Right cardiac atrium (tissue), 5 donors: ENCODE data around the gene TIAM1. TPM values are rescaled to one million over a fixed set of nuclear protein-coding genes. Genes with fewer than 3 reads are reported as not detected.
A peak's percentile ranks its signal among the peaks of the same experiment; 100 is the strongest.

Experiments
- ATAC-seq, 2 donors: fragments of 200-7000 bp; cut with Tn5 transposase; one replicate each; pipeline versions ENCODE4 v1.8.0 to v1.9.1; 2020; ENCODE audit warnings: moderate library complexity in 2 of 2, mild to moderate bottlenecking in 1 of 2
- DNase-seq, 3 donors: peaks; one replicate each; pipeline ENCODE4 v3.0.0-alpha.2; 2020
- H3K27ac ChIP-seq: one replicate; pipeline ENCODE4 v1.5.1; 2013; ENCODE audit warnings: mild to moderate bottlenecking, low read length, control low read depth, moderate library complexity
- H3K27me3 ChIP-seq: one replicate; pipeline ENCODE4 v1.6.1; 2013; ENCODE audit not compliant: control insufficient read depth, insufficient read depth
- H3K4me1 ChIP-seq: one replicate; pipeline ENCODE4 v1.6.1; 2013; ENCODE audit warnings: low read length; ENCODE audit not compliant: control insufficient read depth, insufficient read depth
- H3K4me3 ChIP-seq: one replicate; pipeline ENCODE4 v1.5.1; 2013; ENCODE audit warnings: low read length, control low read depth
- H3K9me3 ChIP-seq: one replicate; pipeline ENCODE4 v1.6.1; 2013; ENCODE audit warnings: low read length; ENCODE audit not compliant: control insufficient read depth
- WGBS: extraction: QIAGEN DNeasy Blood & Tissue Kit; methylation state at CpG from one replicate; pipeline ENCODE4 v1.1.7; 2013; 5-methylcytosine and 5-hydroxymethylcytosine counted together
- intact Hi-C, 4 donors: fragments of 100-400 bp; cut with DNase I; formaldehyde crosslinking; loops; one replicate each; pipeline versions ENCODE4 v1.11.0 to v1.14.0; 2022 to 2023
- polyA plus RNA-seq: library from polyadenylated mRNA; stranded (reverse); fragments of 200-250 nt; gene quantifications from one replicate; pipeline ENCODE4 v1.2.3, GENCODE V29; 2013
- total RNA-seq, 4 donors: library from RNA; stranded (reverse); fragmentation: NEBNext Ultra II Directional; extraction: Animal tissue kit (Norgen Biotek cat#: 25700); gene quantifications; one replicate each; pipeline ENCODE4 v1.2.1, GENCODE V29; 2021
- donor health status: healthy with polysubstance abuse.
- donor health status: DM: no; HTN: yes; CAD: no.
- donor health status: DM: no; HTN: no; CAD: no.
- donor health status: DM: no; HTN: yes; CAD: no; lungs with severe emphysema.
- donor health status: DM: yes; HTN: yes; CAD: no.

The TIAM1 gene
- total and polyA plus RNA-seq, 5 donors = 3.9 to 13.9 (median 8.6) TPM

GRCh38 chr21:31354604-31355443 lies 10.8 kb upstream of the TIAM1 start:
- intact Hi-C loops = loop anchor here in 1 of 4 donors (10.0 kb wide), 1 partner anchor 150 kb away; no protein-coding TSS in a partner anchor
- ATAC-seq = peak in 1 of 2 donors; percentile 24

GRCh38 chr21:31354122-31354521 lies 10.1 kb upstream of the TIAM1 start:
- intact Hi-C loops = loop anchor here in 1 of 4 donors (10.0 kb wide), 1 partner anchor 149 kb away; no protein-coding TSS in a partner anchor
- DNase-seq = no peak
- Histone ChIP-seq H3K9me3 (no peaks in the 10 kb centered on the region), H3K27ac (no peak overlapping the region), H3K4me3 (no peak overlapping the region), H3K4me1 (no peaks in the 10 kb centered on the region), H3K27me3 (no peaks in the 10 kb centered on the region)
- 81% methylated on average over 4 of the region's 4 CpGs for WGBS
- ATAC-seq = no peak

More at GRCh38 chr21:31354604-31355443, 10.8 kb upstream of the TIAM1 start:
- Histone ChIP-seq H3K27me3 (no peaks in the 10 kb centered on the region), H3K9me3 (no peaks in the 10 kb centered on the region), H3K27ac (no peak overlapping the region), H3K4me3 (no peak overlapping the region), H3K4me1 (no peaks in the 10 kb centered on the region)
- 70% methylated on average over 10 of the region's 10 CpGs for WGBS
- no peak for DNase-seq

GRCh38 chr21:31352836-31353235 lies 8.8 kb upstream of the TIAM1 start:
- H3K27ac ChIP-seq = no peak overlapping the region
- no peak for DNase-seq
- H3K9me3 ChIP-seq = no peaks in the 10 kb centered on the region
- WGBS = 40% methylated on average over 2 of the region's 2 CpGs
- no peaks in the 10 kb centered on the region for H3K4me1 ChIP-seq
- no peak for ATAC-seq
- intact Hi-C loops = loop anchor here in 1 of 4 donors (10.0 kb wide), 1 partner anchor 148 kb away; no protein-coding TSS in a partner anchor
- H3K4me3 ChIP-seq = no peak overlapping the region
- H3K27me3 ChIP-seq = no peaks in the 10 kb centered on the region

- DNase-seq = no peak
- no peaks in the 10 kb centered on the region for H3K9me3 ChIP-seq
- intact Hi-C loops = loop anchor here in 1 of 4 donors (10.0 kb wide), 1 partner anchor 147 kb away; no protein-coding TSS in a partner anchor
- no peaks in the 10 kb centered on the region for H3K4me1 ChIP-seq
- H3K27me3 ChIP-seq = no peaks in the 10 kb centered on the region
- 63% methylated on average over 3 of the region's 3 CpGs for WGBS
- ATAC-seq = no peak
- no peak overlapping the region for H3K27ac ChIP-seq
- H3K4me3 ChIP-seq = no peak overlapping the region
Measured at GRCh38 chr21:31351960-31352359, 7.9 kb upstream of the TIAM1 start.

DNA sequence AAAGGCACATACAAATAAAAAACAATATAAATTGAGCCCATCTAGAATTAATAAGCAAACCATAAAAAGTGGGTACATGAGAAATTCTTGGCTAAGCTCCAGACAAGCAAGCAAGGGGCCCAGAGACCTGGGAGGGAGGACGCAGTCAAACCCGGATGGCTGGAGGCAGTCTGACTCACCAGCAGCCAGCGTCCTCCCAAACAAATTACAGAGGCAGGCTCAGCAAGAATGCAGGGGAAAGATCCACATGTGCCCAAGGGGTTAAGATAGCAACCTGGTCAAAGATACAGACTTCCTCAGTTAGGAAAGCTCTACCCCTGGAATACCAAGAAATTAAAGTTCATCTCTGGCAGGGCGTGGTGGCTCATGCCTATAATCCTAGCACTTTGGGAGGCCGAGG lies 7.4 kb upstream of the TIAM1 start:
- intact Hi-C loops = loop anchor here in 1 of 4 donors (10.0 kb wide), 1 partner anchor 147 kb away; no protein-coding TSS in a partner anchor
- no peaks in the 10 kb centered on the region for H3K4me1 ChIP-seq
- H3K4me3 ChIP-seq = no peak overlapping the region
- no peaks in the 10 kb centered on the region for H3K9me3 ChIP-seq
- ATAC-seq (no peak), DNase-seq (no peak)
- H3K27me3 ChIP-seq = no peaks in the 10 kb centered on the region
- no peak overlapping the region for H3K27ac ChIP-seq
- WGBS = 76% methylated on average over 5 of the region's 5 CpGs

DNA sequence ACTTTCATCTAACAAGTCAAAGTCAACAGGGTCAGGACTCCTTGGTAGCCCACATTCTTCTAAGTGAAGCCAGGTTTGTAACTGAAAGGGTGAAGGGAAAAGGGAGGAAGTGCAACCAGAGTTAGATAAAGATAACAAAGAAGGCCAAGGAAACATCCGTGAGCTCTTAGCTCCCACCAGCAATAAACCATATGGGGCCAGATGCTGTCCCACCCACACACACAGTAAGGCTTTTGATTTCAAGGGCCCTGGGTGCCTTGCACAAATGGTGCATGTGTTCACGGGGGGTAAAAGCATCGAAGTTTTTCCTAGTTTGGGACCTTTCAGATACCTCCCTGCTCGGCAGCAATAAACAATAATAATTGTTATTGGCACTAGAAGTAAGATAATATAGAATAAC lies 5.1 kb upstream of the TIAM1 start:
- Histone ChIP-seq H3K27ac (no peak overlapping the region), H3K4me1 (no peaks in the 10 kb centered on the region), H3K4me3 (no peak overlapping the region), H3K27me3 (no peaks in the 10 kb centered on the region), H3K9me3 (no peaks in the 10 kb centered on the region)
- ATAC-seq (no peak), DNase-seq (no peak)
- intact Hi-C loops = loop anchor here in 2 of 4 donors (10.0 kb wide), 2 partner anchors 226 to 236 kb away; no protein-coding TSS in a partner anchor
- 47% methylated on average over 4 of the region's 4 CpGs for WGBS

DNA sequence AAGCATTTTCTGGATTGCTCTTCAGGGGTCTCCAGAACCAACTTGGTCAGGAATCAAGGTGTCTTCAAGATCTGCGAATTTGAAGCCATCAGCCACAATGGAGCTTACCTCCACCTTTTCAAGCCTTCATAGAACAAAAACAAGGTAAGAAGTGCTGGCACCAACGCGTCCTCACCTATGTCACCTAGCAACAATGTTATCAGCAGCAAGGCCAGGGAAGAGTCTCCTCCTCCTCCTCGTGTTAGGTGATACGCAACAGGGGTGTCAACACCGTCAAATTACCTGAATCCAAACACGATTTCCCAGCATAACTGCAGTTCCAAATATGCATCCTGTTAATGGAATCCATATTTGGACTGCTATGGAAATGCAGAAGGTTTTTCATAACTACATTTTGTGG lies 4.1 kb upstream of the TIAM1 start:
- H3K27ac ChIP-seq = no peak overlapping the region
- no peaks in the 10 kb centered on the region for H3K9me3 ChIP-seq
- intact Hi-C loops = loop anchor here in 2 of 4 donors (10.0 kb wide), 2 partner anchors 227 to 237 kb away; no protein-coding TSS in a partner anchor
- H3K27me3 ChIP-seq = no peaks in the 10 kb centered on the region
- no peak overlapping the region for H3K4me3 ChIP-seq
- 88% methylated on average over 7 of the region's 7 CpGs for WGBS
- no peaks in the 10 kb centered on the region for H3K4me1 ChIP-seq
- no peak for DNase-seq
- no peak for ATAC-seq

- Histone ChIP-seq H3K27ac (no peak overlapping the region), H3K4me1 (no peaks in the 10 kb centered on the region), H3K27me3 (no peaks in the 10 kb centered on the region), H3K4me3 (no peak overlapping the region), H3K9me3 (no peaks in the 10 kb centered on the region)
- no peak for DNase-seq
- no peak for ATAC-seq
- WGBS = 46% methylated on average over 15 of the region's 15 CpGs
- intact Hi-C loops = loop anchor here in 2 of 4 donors (10.0 kb wide), 2 partner anchors 227 to 237 kb away; no protein-coding TSS in a partner anchor
Measured at GRCh38 chr21:31347435-31348032, 3.5 kb upstream of the TIAM1 start.

DNA sequence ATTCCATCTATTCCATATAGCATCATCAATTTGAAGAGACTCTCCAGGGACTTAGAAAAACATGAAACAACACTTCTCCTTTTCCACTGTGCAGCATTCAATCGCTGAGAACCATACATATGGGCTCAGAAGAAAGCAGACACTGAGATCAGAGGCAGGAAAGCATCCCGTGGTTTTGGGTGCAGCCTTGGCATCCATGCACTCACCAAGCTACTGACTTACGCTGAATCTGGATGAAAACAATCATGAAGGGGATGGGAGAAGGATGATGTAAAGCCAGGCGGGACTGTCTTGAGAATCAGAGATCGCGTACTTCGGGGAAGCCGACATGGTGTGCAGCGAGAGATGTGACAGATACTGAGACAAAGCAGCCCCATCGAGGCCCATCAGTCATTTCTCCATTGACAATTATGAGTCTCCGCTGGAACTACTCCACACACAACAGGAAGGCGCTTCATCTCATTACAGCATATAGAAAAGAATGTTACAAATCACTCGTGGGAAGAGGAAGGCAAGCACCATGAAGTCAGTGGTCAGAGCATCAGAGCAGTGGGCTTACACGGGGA lies 2.3 kb upstream of the TIAM1 start:
- H3K27me3 ChIP-seq = no peaks in the 10 kb centered on the region
- H3K4me3 ChIP-seq = no peak overlapping the region
- ATAC-seq (no peak), DNase-seq (no peak)
- intact Hi-C loops = loop anchor here in 2 of 4 donors (10.0 kb wide), 2 partner anchors 228 to 238 kb away; no protein-coding TSS in a partner anchor
- no peaks in the 10 kb centered on the region for H3K9me3 ChIP-seq
- H3K4me1 ChIP-seq = no peaks in the 10 kb centered on the region
- 76% methylated on average over 14 of the region's 14 CpGs for WGBS
- H3K27ac ChIP-seq = no peak overlapping the region

DNA sequence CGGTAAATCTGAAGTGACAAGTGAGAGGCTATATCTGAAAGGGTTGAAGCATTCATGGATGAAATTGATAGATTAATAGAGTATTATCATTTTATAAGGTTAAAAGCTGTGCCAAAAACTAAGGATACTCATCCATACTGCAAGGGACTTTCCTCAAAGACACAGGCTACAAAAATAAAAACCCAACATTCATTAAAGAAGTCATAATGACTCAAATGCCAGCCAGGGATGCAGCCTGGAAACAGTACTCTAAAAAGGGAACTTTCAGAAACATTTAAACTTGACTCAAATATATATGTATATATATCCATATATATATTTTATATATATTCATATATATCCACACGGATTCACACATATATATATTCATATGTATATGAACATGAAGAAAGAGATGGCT lies 1.1 kb upstream of the TIAM1 start:
- DNase-seq (no peak), ATAC-seq (no peak)
- Histone ChIP-seq H3K27me3 (no peaks in the 10 kb centered on the region), H3K27ac (no peak overlapping the region), H3K4me3 (no peak overlapping the region), H3K9me3 (no peaks in the 10 kb centered on the region), H3K4me1 (no peaks in the 10 kb centered on the region)
- WGBS = 89% methylated on average over 2 of the region's 2 CpGs
- intact Hi-C loops = loop anchor here in 2 of 4 donors (10.0 kb wide), 2 partner anchors 230 to 240 kb away; no protein-coding TSS in a partner anchor
